K562 (cell line): ENCODE data around the gene ORC5. TPM values are rescaled to one million over a fixed set of nuclear protein-coding genes. Genes with fewer than 3 reads are reported as not detected.

Source experiments
- ATAC-seq: fragments of 200-7000 bp; cut with Tn5 transposase; 3 replicates; pipeline ENCODE4 v1.9.1; 2020; ENCODE audit warnings: moderate library complexity
- BruUV-seq: library from RNA; stranded (reverse); fragments of 400-500 nt; replicated peaks from 2 replicates; lab custom pipeline; 2021; lab: Mats Ljungman, UMichigan
- CTCF ChIA-PET: fragments of 300-600 bp; formaldehyde crosslinking; extraction: SDS; loops from one replicate; lab custom pipeline; 2021; ENCODE audit warnings: low intra/inter-chr PET ratio; lab: Yijun Ruan, JAX
- POLR2A ChIA-PET: fragments of 300-600, 350-650 bp; sonication (Branson Sonifier 250); formaldehyde crosslinking; extraction: SDS; loops from one replicate; lab custom pipeline; 2021; ENCODE audit warnings: antibody characterized with exemption, inconsistent platforms; lab: Yijun Ruan, JAX
- DNase-seq, 4 experiments: peaks; one replicate each; pipeline versions ENCODE4 v3.0.0 to v3.0.0-alpha.2; 2011 to 2018; ENCODE audit warnings: low spot score in 3 of 4, mixed read lengths in 3 of 4; ENCODE audit errors: extremely low read depth in 1 of 4
- FAIRE-seq: peaks from 2 replicates; lab custom pipeline; 2011; peaks lifted over from hg19 to GRCh38; lab: Jason Lieb, UNC
- H2AFZ ChIP-seq: 2 replicates; pipeline ENCODE4 v1.6.0; 2011; ENCODE audit warnings: low read depth, low read length, control low read depth, inconsistent platforms
- H3K27ac ChIP-seq: fragments of 200-600 bp; 3 replicates; pipeline ENCODE4 v1.8.0; 2011; ENCODE audit warnings: low read depth, mild to moderate bottlenecking, control low read depth, inconsistent platforms, low read length, moderate library complexity, mixed read lengths; ENCODE audit errors: extremely low read depth
- H3K27me3 ChIP-seq, 2 experiments: fragments of 300-600 bp in 1 of 2; 2 replicates in 1 of 2; 3 replicates in 1 of 2; pipeline versions ENCODE4 v1.6.0 to v1.8.0; 2011; ENCODE audit warnings: inconsistent platforms in 2 of 2, low read length in 2 of 2, mild to moderate bottlenecking in 1 of 2, mixed read lengths in 1 of 2, moderate library complexity in 1 of 2; ENCODE audit not compliant: control insufficient read depth in 2 of 2, insufficient read depth in 2 of 2
- H3K36me3 ChIP-seq: fragments of 300-600 bp; 3 replicates; pipeline ENCODE4 v1.8.0; 2011; ENCODE audit warnings: mild to moderate bottlenecking, low read length, inconsistent platforms; ENCODE audit not compliant: control insufficient read depth, insufficient read depth
- H3K4me1 ChIP-seq, 2 experiments: fragments of 200-600 bp in 1 of 2; replicated peaks in 1 of 2; 2 replicates in 1 of 2; 3 replicates in 1 of 2; pipeline versions ENCODE4 v1.5.1 to v1.8.0; 2011; ENCODE audit warnings: inconsistent platforms in 2 of 2, low read length in 2 of 2, mild to moderate bottlenecking in 1 of 2, mixed read lengths in 1 of 2, moderate library complexity in 1 of 2; ENCODE audit not compliant: control insufficient read depth in 2 of 2, insufficient read depth in 2 of 2
- H3K4me2 ChIP-seq: 2 replicates; pipeline ENCODE4 v1.6.1; 2011; ENCODE audit warnings: low read length, control low read depth, inconsistent platforms, mixed read lengths; ENCODE audit not compliant: insufficient read depth
- H3K4me3 ChIP-seq: fragments of 200-600 bp; sonication (generic), shearing (Covaris generic); 2 replicates; pipeline ENCODE4 v1.5.1; 2016; ENCODE audit warnings: control low read depth, inconsistent platforms
- H3K79me2 ChIP-seq: fragments of 200-600 bp; 3 replicates; pipeline ENCODE4 v1.8.0; 2011; ENCODE audit warnings: low read length, inconsistent platforms; ENCODE audit not compliant: control insufficient read depth, insufficient read depth
- H3K9ac ChIP-seq, 2 experiments: 2 replicates each; pipeline versions ENCODE4 v1.6.0 to v1.6.1; 2011; ENCODE audit warnings: low read depth in 2 of 2, low read length in 2 of 2, control low read depth in 1 of 2, inconsistent platforms in 1 of 2, mild to moderate bottlenecking in 1 of 2, mixed read lengths in 1 of 2; ENCODE audit not compliant: insufficient read depth in 1 of 2
- H3K9me1 ChIP-seq: one replicate; pipeline ENCODE4 v1.6.0; 2011; ENCODE audit warnings: inconsistent platforms, mild to moderate bottlenecking, low read length, moderate library complexity; ENCODE audit not compliant: control insufficient read depth, insufficient read depth
- H3K9me3 ChIP-seq: replicated peaks from 2 replicates; pipeline ENCODE4 v1.5.1; 2011; ENCODE audit warnings: low read depth, low read length, inconsistent platforms; ENCODE audit not compliant: control insufficient read depth, insufficient read depth
- H4K20me1 ChIP-seq: replicated peaks from 2 replicates; pipeline ENCODE4 v1.6.1; 2011; ENCODE audit warnings: low read length, inconsistent platforms, mixed read lengths; ENCODE audit not compliant: control insufficient read depth, insufficient read depth
- ETS2 ChIP-seq: IDR thresholded peaks from 2 replicates; pipeline ENCODE4 v1.6.1; 2016; ENCODE audit warnings: borderline replicate concordance, missing genetic modification characterization, mild to moderate bottlenecking, moderate library complexity, missing compliant biosample characterization; ENCODE audit not compliant: poor library complexity, severe bottlenecking
- FOXJ3 ChIP-seq: sonication (generic); formaldehyde crosslinking; IDR thresholded peaks from 2 replicates; pipeline ENCODE4 v1.4.0; 2020; ENCODE audit warnings: mild to moderate bottlenecking, missing genetic modification reagents
- KDM1A ChIP-seq, 2 experiments: fragments of 450-650 bp; IDR thresholded peaks; 2 replicates each; pipeline ENCODE4 v1.6.1; 2016; ENCODE audit warnings: mild to moderate bottlenecking in 2 of 2
- LCOR ChIP-seq: sonication (generic); formaldehyde crosslinking; IDR thresholded peaks from 2 replicates; pipeline ENCODE4 v1.8.0; 2022; ENCODE audit warnings: mild to moderate bottlenecking, missing genetic modification reagents
- MBD2 ChIP-seq: sonication (generic); IDR thresholded peaks from 2 replicates; pipeline ENCODE4 v1.6.1; 2016; ENCODE audit warnings: low read depth, borderline replicate concordance
- RUNX1 ChIP-seq: sonication (generic); IDR thresholded peaks from 2 replicates; pipeline ENCODE4 v1.6.1; 2016; ENCODE audit warnings: antibody characterized with exemption, low read depth
- SAFB ChIP-seq: fragments of 200-400 bp; formaldehyde crosslinking; IDR thresholded peaks from 2 replicates; pipeline ENCODE4 v1.6.1; 2017; ENCODE audit warnings: low read depth, low read length, borderline replicate concordance
- ZEB2 ChIP-seq: fragments of 450-650 bp; IDR thresholded peaks from 2 replicates; pipeline ENCODE4 v1.6.1; 2016
- WGBS: fragments of 100-300 bp; shearing (Covaris generic); methylation state at CpG from one replicate; pipeline ENCODE4 v1.1.6; 2016; ENCODE audit warnings: low coverage, mixed read lengths; ENCODE audit not compliant: insufficient coverage; ENCODE audit errors: missing lambda C conversion rate; 5-methylcytosine and 5-hydroxymethylcytosine counted together
- in situ Hi-C: fragments of 300-500 bp; cut with MboI; formaldehyde crosslinking; loops from 4 replicates; pipeline ENCODE4 v1.15.0; 2018; ENCODE audit warnings: inconsistent platforms, mixed read lengths
- intact Hi-C: fragments of 100-400 bp; cut with micrococcal nuclease; formaldehyde crosslinking; loops from 2 replicates; pipeline ENCODE4 v1.14.2; 2022
- polyA plus RNA-seq, 8 experiments: library from polyadenylated mRNA; depleted of rRNA in 4 of 8; stranded (reverse) in 5 of 8; unstranded in 3 of 8; fragments of >200 nt; fragmentation: Nextera tagmentation in 2 of 8; fragmentation: Illumina TruSeq in 1 of 8; extraction: Ambion mirVana in 2 of 8; extraction: Trizol in 1 of 8; gene quantifications; 2 replicates each; pipeline versions ENCODE4 v1.2.1 to v1.2.3, GENCODE V29; 2011 to 2014; ENCODE audit warnings: inconsistent platforms in 1 of 8, missing spikeins in 1 of 8
- total RNA-seq, 7 experiments: library from RNA; depleted of rRNA in 6 of 7; stranded (reverse); fragments of >200 nt in 6 of 7; fragmentation: Illumina TruSeq in 2 of 7; extraction: Trizol in 2 of 7; gene quantifications; 2 replicates each; pipeline versions ENCODE4 v1.2.1 to v1.2.3, GENCODE V29; 2011 to 2021; ENCODE audit warnings: low replicate concordance in 1 of 7
- TF ChIP-seq, protein P1 (sequence below): sonication (generic); formaldehyde crosslinking; IDR thresholded peaks from 2 replicates; pipeline ENCODE4 v1.8.0; 2022; ENCODE audit warnings: missing genetic modification reagents, mild to moderate bottlenecking, moderate library complexity, borderline replicate concordance
- TF ChIP-seq, protein P2 (sequence below): fragments of 450-650 bp; IDR thresholded peaks from 2 replicates; pipeline ENCODE4 v1.6.1; 2016; ENCODE audit warnings: mild to moderate bottlenecking
- TF ChIP-seq, protein P3 (sequence below): fragments of 250-450 bp; sonication (Bioruptor Pico); IDR thresholded peaks from 2 replicates; pipeline ENCODE4 v1.8.0; 2022; ENCODE audit warnings: inconsistent platforms, mild to moderate bottlenecking, moderate library complexity, borderline replicate concordance

ORC5 gene
- total and polyA plus RNA-seq, 9 of the 15 experiments (the other 6 are each of a cell fraction or from before 2014, with no cell fraction given), result 29.8 to 136 (median 54.8) TPM

DNA sequence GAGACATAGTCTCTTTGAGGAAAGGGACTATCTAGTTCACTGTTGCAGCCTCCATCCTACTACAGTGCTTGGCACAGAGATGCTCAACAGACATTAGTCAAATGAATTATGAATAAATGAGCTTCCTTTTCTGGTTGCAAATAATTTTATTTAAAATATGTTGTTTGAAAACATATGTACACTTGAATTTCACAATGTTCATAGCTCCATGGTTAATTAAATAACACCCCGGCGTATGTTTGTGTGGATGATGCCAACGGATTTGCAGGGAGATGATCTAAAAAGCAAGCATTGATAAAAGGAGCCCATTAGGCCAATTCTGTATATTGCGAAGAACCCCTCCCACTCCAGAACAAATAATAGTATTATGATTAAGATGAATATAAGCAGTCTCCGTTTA is 47.8 kb upstream of the ORC5 start:
- BruUV-seq, result no TSS peak
- H3K9me1 ChIP-seq, result no peaks in the 10 kb centered on the region
- intact Hi-C loops, result loop anchor here (10.0 kb wide), 1 partner anchor 681 kb away; no protein-coding TSS in a partner anchor
- H3K27ac ChIP-seq, result no peak overlapping the region
- H3K9me3 ChIP-seq, result no peaks in the 10 kb centered on the region
- H3K79me2 ChIP-seq, result no peaks in the 10 kb centered on the region
- H3K4me2 ChIP-seq, result no peak overlapping the region
- no peak for DNase-seq
- H3K27me3 ChIP-seq, result peaks cover 0 to 6% of the 10 kb centered on the region in 2 experiments; a peak in 3 of 5 replicates
- CTCF ChIA-PET, result no interaction called here
- no peak overlapping the region for H3K4me3 ChIP-seq
- no peaks in the 10 kb centered on the region for H4K20me1 ChIP-seq
- in situ Hi-C loops, result no loop called here
- FAIRE-seq, result no peak
- H2AFZ ChIP-seq, result no peak overlapping the region
- H3K36me3 ChIP-seq, result no peaks in the 10 kb centered on the region
- no peak for ATAC-seq
- no peak overlapping the region for H3K9ac ChIP-seq
- POLR2A ChIA-PET, result no interaction called here
- TF ChIP-seq ZEB2 (no peak), RUNX1 (no peak), SAFB (no peak), MBD2 (no peak), FOXJ3 (CRISPR knock-in tag) (no peak), KDM1A (IDR thresholded peaks at IDR 0.05) (no peak), LCOR (CRISPR knock-in tag) (no peak), ETS2 (tag) (no peak)
- TF ChIP-seq, protein P1, sequence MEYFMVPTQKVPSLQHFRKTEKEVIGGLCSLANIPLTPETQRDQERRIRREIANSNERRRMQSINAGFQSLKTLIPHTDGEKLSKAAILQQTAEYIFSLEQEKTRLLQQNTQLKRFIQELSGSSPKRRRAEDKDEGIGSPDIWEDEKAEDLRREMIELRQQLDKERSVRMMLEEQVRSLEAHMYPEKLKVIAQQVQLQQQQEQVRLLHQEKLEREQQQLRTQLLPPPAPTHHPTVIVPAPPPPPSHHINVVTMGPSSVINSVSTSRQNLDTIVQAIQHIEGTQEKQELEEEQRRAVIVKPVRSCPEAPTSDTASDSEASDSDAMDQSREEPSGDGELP (CRISPR knock-in tag), result no peak
- TF ChIP-seq, protein P2, sequence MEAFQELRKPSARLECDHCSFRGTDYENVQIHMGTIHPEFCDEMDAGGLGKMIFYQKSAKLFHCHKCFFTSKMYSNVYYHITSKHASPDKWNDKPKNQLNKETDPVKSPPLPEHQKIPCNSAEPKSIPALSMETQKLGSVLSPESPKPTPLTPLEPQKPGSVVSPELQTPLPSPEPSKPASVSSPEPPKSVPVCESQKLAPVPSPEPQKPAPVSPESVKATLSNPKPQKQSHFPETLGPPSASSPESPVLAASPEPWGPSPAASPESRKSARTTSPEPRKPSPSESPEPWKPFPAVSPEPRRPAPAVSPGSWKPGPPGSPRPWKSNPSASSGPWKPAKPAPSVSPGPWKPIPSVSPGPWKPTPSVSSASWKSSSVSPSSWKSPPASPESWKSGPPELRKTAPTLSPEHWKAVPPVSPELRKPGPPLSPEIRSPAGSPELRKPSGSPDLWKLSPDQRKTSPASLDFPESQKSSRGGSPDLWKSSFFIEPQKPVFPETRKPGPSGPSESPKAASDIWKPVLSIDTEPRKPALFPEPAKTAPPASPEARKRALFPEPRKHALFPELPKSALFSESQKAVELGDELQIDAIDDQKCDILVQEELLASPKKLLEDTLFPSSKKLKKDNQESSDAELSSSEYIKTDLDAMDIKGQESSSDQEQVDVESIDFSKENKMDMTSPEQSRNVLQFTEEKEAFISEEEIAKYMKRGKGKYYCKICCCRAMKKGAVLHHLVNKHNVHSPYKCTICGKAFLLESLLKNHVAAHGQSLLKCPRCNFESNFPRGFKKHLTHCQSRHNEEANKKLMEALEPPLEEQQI, result no peak
- TF ChIP-seq, protein P3, sequence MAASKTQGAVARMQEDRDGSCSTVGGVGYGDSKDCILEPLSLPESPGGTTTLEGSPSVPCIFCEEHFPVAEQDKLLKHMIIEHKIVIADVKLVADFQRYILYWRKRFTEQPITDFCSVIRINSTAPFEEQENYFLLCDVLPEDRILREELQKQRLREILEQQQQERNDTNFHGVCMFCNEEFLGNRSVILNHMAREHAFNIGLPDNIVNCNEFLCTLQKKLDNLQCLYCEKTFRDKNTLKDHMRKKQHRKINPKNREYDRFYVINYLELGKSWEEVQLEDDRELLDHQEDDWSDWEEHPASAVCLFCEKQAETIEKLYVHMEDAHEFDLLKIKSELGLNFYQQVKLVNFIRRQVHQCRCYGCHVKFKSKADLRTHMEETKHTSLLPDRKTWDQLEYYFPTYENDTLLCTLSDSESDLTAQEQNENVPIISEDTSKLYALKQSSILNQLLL, result no peak
- 3% methylated on average over 5 of the region's 5 CpGs for WGBS
- no peaks in the 10 kb centered on the region for H3K4me1 ChIP-seq
